AG04450 (cell line): ENCODE results near the gene HIRIP3. TPM values are rescaled to one million over a fixed set of nuclear protein-coding genes. Genes with fewer than 3 reads are reported as not detected.
A peak's percentile ranks its signal among the peaks of the same experiment; 100 is the strongest.
"Not testable (repeated sequence)": the region's sequence is repeated elsewhere in the genome, so short reads cannot be mapped to it uniquely, and the experiment has no call there.

Experiments used
- CTCF ChIA-PET: fragments of 300-600, 350-600 bp; formaldehyde crosslinking; extraction: SDS; loops from one replicate; lab custom pipeline; 2022; ENCODE audit warnings: antibody characterized with exemption, inconsistent platforms; lab: Charles Lee
- POLR2A ChIA-PET: fragments of 350-600 bp; formaldehyde crosslinking; extraction: SDS; loops from one replicate; lab custom pipeline; 2021; ENCODE audit warnings: antibody characterized with exemption, inconsistent platforms; lab: Yijun Ruan, JAX
- DNase-seq: peaks from one replicate; pipeline ENCODE4 v3.0.0-alpha.2; 2011; ENCODE audit warnings: low read depth, low spot score
- H3K27ac ChIP-seq: one replicate; pipeline ENCODE4 v1.5.1; 2012; ENCODE audit warnings: low read depth, low read length, control low read depth
- H3K27me3 ChIP-seq: one replicate; pipeline ENCODE4 v1.6.0; 2012; ENCODE audit warnings: low read length; ENCODE audit not compliant: control insufficient read depth, insufficient read depth
- H3K4me3 ChIP-seq: 2 replicates; pipeline ENCODE4 v1.5.1; 2011; ENCODE audit warnings: mild to moderate bottlenecking, low read depth, low read length, control low read depth
- H3K9me3 ChIP-seq: 2 replicates; pipeline ENCODE4 v1.5.1; 2012; ENCODE audit warnings: low read length; ENCODE audit not compliant: control insufficient read depth, insufficient read depth
- CTCF ChIP-seq: IDR thresholded peaks from 2 replicates; pipeline ENCODE4 v1.5.1; 2011; ENCODE audit warnings: low read depth, low read length, control low read depth, inconsistent platforms
- polyA minus RNA-seq: library from RNA; depleted of rRNA, polyadenylated mRNA; stranded (reverse); fragments of >200 nt; gene quantifications from 2 replicates; pipeline ENCODE4 v1.2.3, GENCODE V29; 2011; rRNA and poly(A)+ RNA removed
- polyA plus RNA-seq: library from polyadenylated mRNA; depleted of rRNA; stranded (reverse); fragments of >200 nt; gene quantifications from 2 replicates; pipeline ENCODE4 v1.2.3, GENCODE V29; 2011; rRNA removed

Gene HIRIP3
- polyA plus RNA-seq = 2.5 and 3.8 TPM in 2 replicates
- 2.1 and 2.2 TPM in 2 replicates for polyA minus RNA-seq

- H3K9me3 ChIP-seq = no peaks in the 10 kb centered on the region; the same call in 1 of the 2 replicates
- no peaks in the 10 kb centered on the region for H3K27me3 ChIP-seq
- DNase-seq = peak; percentile 29
- ChIA-PET POLR2A (interaction anchor here (0.7 to 2.2 kb wide), 4 partner anchors 9 to 69 kb away, joined by 3 to 8 read pairs (median 5); partner anchors contain the start of genes KCTD13 and TAOK2), CTCF (interaction anchor here (0.7 to 1.9 kb wide), 3 partner anchors 10 to 147 kb away, joined by 3 to 6 read pairs (median 3); no protein-coding TSS in a partner anchor)
- H3K27ac ChIP-seq = peak within 1 kb of the TSS; percentile 80
- H3K4me3 ChIP-seq = peak within 1 kb of the TSS; percentile 95
- no peak for TF ChIP-seq CTCF
Measured at GRCh38 chr16:29995324-29995910, at the start of gene HIRIP3. Gene HIRIP3, minus strand, starts transcription at chr16:29995617. Its CDS starts 12 bp downstream, at chr16:29995605.

- POLR2A ChIA-PET = interaction anchor here (1.1 kb wide), 1 partner anchor 50 kb away, joined by 3 read pairs; the partner anchor contains the start of gene TBX6
- CTCF ChIA-PET = interaction anchor here (0.7 to 5.2 kb wide), 4 partner anchors 10 to 493 kb away, joined by 3 to 26 read pairs (median 4); partner anchors contain the start of genes TLCD3B and ZNF747
- H3K27me3 ChIP-seq = peaks cover 3% of the 10 kb centered on the region
Measured at GRCh38 chr16:30041841-30042240, 46.4 kb upstream of the HIRIP3 start.

GRCh38 chr16:30040690-30041089 is 45.3 kb upstream of the HIRIP3 start:
- POLR2A ChIA-PET, H3K9me3 ChIP-seq, DNase-seq, H3K4me3 ChIP-seq, H3K27me3 ChIP-seq, H3K27ac ChIP-seq: not testable (repeated sequence)
- CTCF ChIA-PET = interaction anchor here (1.4 to 5.2 kb wide), 3 partner anchors 9 to 52 kb away, joined by 3 to 26 read pairs (median 5); partner anchors contain the start of gene TLCD3B

More at GRCh38 chr16:30041841-30042240, 46.4 kb upstream of the HIRIP3 start:
- Histone ChIP-seq H3K27ac (no peak overlapping the region), H3K9me3 (no peaks in the 10 kb centered on the region), H3K4me3 (no peak overlapping the region)
- DNase-seq = no peak
- peak; percentile 49 for TF ChIP-seq CTCF

GRCh38 chr16:30040221-30040620 is 44.8 kb upstream of the HIRIP3 start:
- ChIA-PET CTCF (interaction anchor here (0.6 to 5.2 kb wide), 2 partner anchors 8 to 341 kb away, joined by 3 to 26 read pairs; partner anchors contain the start of gene TLCD3B), POLR2A (no interaction called here)
- Histone ChIP-seq H3K27me3 (peaks cover 5% of the 10 kb centered on the region), H3K27ac (no peak overlapping the region), H3K9me3 (no peaks in the 10 kb centered on the region), H3K4me3 (no peak overlapping the region)
- TF ChIP-seq CTCF = no peak
- DNase-seq = no peak

- DNase-seq = no peak
- CTCF ChIA-PET = interaction anchor here (0.5 to 2.6 kb wide), 2 partner anchors 9 to 12 kb away, joined by 9 to 26 read pairs; no protein-coding TSS in a partner anchor
Measured at GRCh38 chr16:30033270-30033669, 37.9 kb upstream of the HIRIP3 start.

More at GRCh38 chr16:30033270-30033669, 37.9 kb upstream of the HIRIP3 start:
- Histone ChIP-seq H3K27ac (no peak overlapping the region), H3K9me3 (no peaks in the 10 kb centered on the region; the same call in 1 of the 2 replicates), H3K27me3 (peaks cover 44% of the 10 kb centered on the region), H3K4me3 (no peak overlapping the region)
- TF ChIP-seq CTCF = no peak
- POLR2A ChIA-PET = no interaction called here
